ENCODE measurements around the gene C5orf63. TPM values are rescaled to one million over a fixed set of nuclear protein-coding genes. Genes with fewer than 3 reads are reported as not detected.

The C5orf63 gene
- total RNA-seq, 1 experiment from 2014 or later = 1.2 TPM

GRCh38 chr5:127064253-127064840 is 9.0 kb downstream of the C5orf63 start:
- no peak overlapping the region for H4K5ac ChIP-seq (ENCODE audit: insufficient read length, low read depth, low read length)
- no peaks in the 10 kb centered on the region for H3K27me3 ChIP-seq (ENCODE audit: insufficient read depth, low read length)
- H3K56ac ChIP-seq (ENCODE audit: insufficient read length, low read depth, low read length) = no peak overlapping the region
- Mint-ChIP-seq H3K27me3 (ENCODE audit: low read depth) (no peaks in the 10 kb centered on the region), H3K9me3 (no peaks in the 10 kb centered on the region), H3K27ac (no peak overlapping the region), H3K36me3 (ENCODE audit: insufficient read depth in 1 of 3, low read depth in 3 of 3) (no peaks in the 10 kb centered on the region), H3K4me1 (peaks cover 17 to 18% of the 10 kb centered on the region in 2 experiments), H3K4me3 (no peak overlapping the region)
- H3K23me2 ChIP-seq (ENCODE audit: insufficient read length, low read depth, low read length, poor library complexity, severe bottlenecking) = no peaks in the 10 kb centered on the region
- H3K23ac ChIP-seq (ENCODE audit: insufficient read length, low read depth, low read length) = no peak overlapping the region
- H3K9me3 ChIP-seq (ENCODE audit: control insufficient read depth, low read depth, low read length) = no peaks in the 10 kb centered on the region
- H3K79me2 ChIP-seq (ENCODE audit: insufficient read depth, low read length) = no peaks in the 10 kb centered on the region
- no peak overlapping the region for H2BK12ac ChIP-seq (ENCODE audit: insufficient read length, low read depth, low read length)
- H2BK5ac ChIP-seq (ENCODE audit: insufficient read length, low read length) = no peak overlapping the region
- H3K4me1 ChIP-seq (ENCODE audit: insufficient read depth, low read length) = no peaks in the 10 kb centered on the region
- WGBS (ENCODE audit: extremely low coverage, insufficient read length, low lambda C conversion rate) = no CpG with 5 or more reads among the region's 4 CpGs
- no peak overlapping the region for H3K18ac ChIP-seq (ENCODE audit: insufficient read length, low read depth, low read length)
- no peak overlapping the region for H3K27ac ChIP-seq (ENCODE audit: insufficient read length, low read depth, low read length)
- H4K8ac ChIP-seq (replicated peaks; ENCODE audit: insufficient read length, low read depth, low read length) = no peak overlapping the region
- H4K91ac ChIP-seq (ENCODE audit: insufficient read length, low read depth, low read length) = no peak overlapping the region
- H2BK120ac ChIP-seq (ENCODE audit: low read depth, low read length, poor library complexity, severe bottlenecking) = no peak overlapping the region
- no peak for TF ChIP-seq CTCF (conservative IDR thresholded peaks at IDR 0.05)
- no peak overlapping the region for H2BK20ac ChIP-seq (ENCODE audit: low read depth, low read length, poor library complexity, severe bottlenecking)
- no peak for DNase-seq
- no peak overlapping the region for H2BK15ac ChIP-seq (ENCODE audit: low read depth, low read length)
- no peaks in the 10 kb centered on the region for H3K79me1 ChIP-seq (ENCODE audit: insufficient read depth, low read depth, low read length, poor library complexity, severe bottlenecking)
- H3K4ac ChIP-seq (ENCODE audit: low read depth, low read length) = no peak overlapping the region
- H3T11ph ChIP-seq (ENCODE audit: low read length) = no peak overlapping the region
- no peak overlapping the region for H3K4me2 ChIP-seq (ENCODE audit: insufficient read depth, insufficient read length, low read length)
- no peak overlapping the region for H2AK5ac ChIP-seq (ENCODE audit: insufficient read length, low read length)
- H3K9ac ChIP-seq (ENCODE audit: extremely low read depth, insufficient read length, low read length) = no peak overlapping the region
- no peak overlapping the region for H2AFZ ChIP-seq (ENCODE audit: low read length)
- H4K20me1 ChIP-seq (ENCODE audit: control insufficient read depth, insufficient read depth, insufficient read length) = no peaks in the 10 kb centered on the region
- no peak overlapping the region for H3K14ac ChIP-seq (ENCODE audit: insufficient read depth, low read length)

All from H9 (cell line).